Measurements from ENCODE around the gene ZNF592.

Gene ZNF592

GRCh38 chr15:84778194-84778593 is 29.8 kb downstream of the ZNF592 start:
- no peak for TF ChIP-seq CTCF (IDR thresholded peaks at IDR 0.05; ENCODE audit: low read length, missing control alignments)
- no peak for DNase-seq (ENCODE audit: low read depth)
- H3K4me3 ChIP-seq (replicated peaks; ENCODE audit: low read depth, low read length) = no peak overlapping the region

GRCh38 chr15:84780492-84780891 is 32.1 kb downstream of the ZNF592 start:
- DNase-seq (ENCODE audit: low read depth) = no peak
- no peak for TF ChIP-seq CTCF (IDR thresholded peaks at IDR 0.05; ENCODE audit: low read length, missing control alignments)
- no peak overlapping the region for H3K4me3 ChIP-seq (replicated peaks; ENCODE audit: low read depth, low read length)

GRCh38 chr15:84781495-84781894 is 33.1 kb downstream of the ZNF592 start:
- DNase-seq (ENCODE audit: low read depth) = no peak
- H3K4me3 ChIP-seq (replicated peaks; ENCODE audit: low read depth, low read length) = no peak overlapping the region
- no peak for TF ChIP-seq CTCF (IDR thresholded peaks at IDR 0.05; ENCODE audit: low read length, missing control alignments)

GRCh38 chr15:84782346-84782745 is 34.0 kb downstream of the ZNF592 start:
- H3K4me3 ChIP-seq (replicated peaks; ENCODE audit: low read depth, low read length) = no peak overlapping the region
- DNase-seq (ENCODE audit: low read depth) = no peak
- TF ChIP-seq CTCF (IDR thresholded peaks at IDR 0.05; ENCODE audit: low read length, missing control alignments) = no peak

- no peak overlapping the region for H3K4me3 ChIP-seq (replicated peaks; ENCODE audit: low read depth, low read length)
- DNase-seq (ENCODE audit: low read depth) = no peak
- TF ChIP-seq CTCF (IDR thresholded peaks at IDR 0.05; ENCODE audit: low read length, missing control alignments) = no peak
Observed at GRCh38 chr15:84783493-84784251, 35.3 kb downstream of the ZNF592 start.

GRCh38 chr15:84784262-84784661 is 35.9 kb downstream of the ZNF592 start:
- no peak for TF ChIP-seq CTCF (IDR thresholded peaks at IDR 0.05; ENCODE audit: low read length, missing control alignments)
- DNase-seq (ENCODE audit: low read depth) = no peak
- no peak overlapping the region for H3K4me3 ChIP-seq (replicated peaks; ENCODE audit: low read depth, low read length)

GRCh38 chr15:84785053-84785452 is 36.7 kb downstream of the ZNF592 start:
- no peak for TF ChIP-seq CTCF (IDR thresholded peaks at IDR 0.05; ENCODE audit: low read length, missing control alignments)
- H3K4me3 ChIP-seq (replicated peaks; ENCODE audit: low read depth, low read length) = no peak overlapping the region
- DNase-seq (ENCODE audit: low read depth) = no peak

All from fibroblast of pulmonary artery (primary cell).